Measurements from ENCODE around the gene HSPA14.
"Not testable (repeated sequence)": the region's sequence is repeated elsewhere in the genome, so short reads cannot be mapped to it uniquely, and the experiment has no call there.

HSPA14 gene

GRCh38 chr10:14891151-14891550 is 53.0 kb downstream of the HSPA14 start:
- DNase-seq = no peak

DNA sequence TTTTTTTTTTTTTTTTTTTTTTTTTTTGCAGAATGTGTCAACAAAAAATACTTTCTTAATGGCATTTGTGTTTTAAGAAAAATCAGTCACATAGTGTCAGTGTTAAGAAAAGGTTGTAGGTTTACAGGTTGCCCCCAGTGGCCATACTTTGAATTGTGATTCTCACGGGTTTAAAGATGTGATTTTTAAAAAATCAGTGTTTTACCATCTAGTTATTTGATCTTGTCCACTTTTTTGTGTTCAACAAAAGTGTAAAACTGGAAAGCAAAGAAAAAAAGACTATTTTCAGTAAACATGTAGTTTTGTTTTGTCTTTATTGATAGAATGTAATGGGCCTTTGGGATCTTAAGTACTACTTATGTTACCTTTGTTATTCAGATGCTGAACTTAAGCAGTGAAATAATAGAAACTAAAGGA is 66.2 kb downstream of the HSPA14 start:
- DNase-seq = peak; percentile 4

DNA sequence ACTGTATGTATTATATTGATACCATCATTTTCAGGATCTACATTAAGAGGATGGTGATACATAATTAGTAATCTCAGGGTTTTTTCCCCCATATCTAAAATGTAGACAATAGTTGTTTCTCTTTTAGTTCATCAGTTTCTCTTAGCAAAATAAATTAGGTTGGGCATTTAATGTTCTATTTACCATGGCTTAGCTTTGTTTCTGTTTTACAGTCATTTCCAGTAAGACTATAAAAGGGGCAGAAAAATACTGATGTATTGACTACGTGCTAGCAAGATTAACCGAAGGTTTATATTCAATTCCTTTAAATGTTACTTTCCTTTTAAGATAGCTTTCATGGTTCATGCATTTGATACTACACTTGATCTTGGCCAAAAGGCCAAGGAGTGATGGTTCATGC is 66.8 kb downstream of the HSPA14 start:
- DNase-seq = no peak

DNA sequence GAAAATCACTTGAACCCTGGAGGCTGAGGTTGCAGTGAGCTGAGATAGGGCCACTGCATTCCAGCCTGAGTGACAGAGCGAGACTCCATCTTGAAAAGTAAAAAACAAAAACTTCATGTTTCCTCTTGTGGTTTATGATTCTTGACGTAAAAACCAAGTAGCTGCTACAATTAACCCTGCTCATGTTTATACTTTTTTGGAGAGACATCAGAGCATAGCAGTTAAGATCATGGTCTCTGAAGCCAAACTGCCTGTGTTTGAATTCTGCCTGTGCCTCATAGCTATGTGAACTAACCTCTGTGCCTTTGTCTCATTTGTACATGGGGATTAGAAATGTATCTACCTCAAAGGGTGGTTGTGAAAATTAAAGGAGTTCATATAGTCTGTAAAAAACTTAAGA is 67.8 kb downstream of the HSPA14 start:
- DNase-seq = no peak

DNA sequence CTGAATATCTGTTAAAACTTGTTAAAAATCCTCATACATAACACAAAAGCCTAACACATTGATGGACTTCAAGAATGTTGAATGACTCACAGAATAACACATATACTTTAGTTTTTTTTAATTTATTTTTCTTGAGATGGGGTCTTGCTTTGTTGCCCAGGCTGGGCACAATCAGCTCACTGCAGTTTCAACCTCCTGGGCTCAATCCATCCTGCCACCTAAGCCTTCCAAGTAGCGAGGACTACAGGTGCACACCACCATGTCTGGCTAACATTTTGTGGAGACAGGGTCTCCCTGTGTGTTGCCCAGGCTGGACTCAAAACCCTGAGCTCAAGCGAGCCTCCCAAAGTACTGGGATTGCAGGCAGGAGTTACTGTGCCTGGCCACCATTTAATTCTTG is 68.7 kb downstream of the HSPA14 start:
- no peak for DNase-seq

GRCh38 chr10:14907591-14907990 is 69.5 kb downstream of the HSPA14 start:
- not testable (repeated sequence) for DNase-seq

GRCh38 chr10:14909101-14909500 is 71.0 kb downstream of the HSPA14 start:
- DNase-seq = no peak

DNA sequence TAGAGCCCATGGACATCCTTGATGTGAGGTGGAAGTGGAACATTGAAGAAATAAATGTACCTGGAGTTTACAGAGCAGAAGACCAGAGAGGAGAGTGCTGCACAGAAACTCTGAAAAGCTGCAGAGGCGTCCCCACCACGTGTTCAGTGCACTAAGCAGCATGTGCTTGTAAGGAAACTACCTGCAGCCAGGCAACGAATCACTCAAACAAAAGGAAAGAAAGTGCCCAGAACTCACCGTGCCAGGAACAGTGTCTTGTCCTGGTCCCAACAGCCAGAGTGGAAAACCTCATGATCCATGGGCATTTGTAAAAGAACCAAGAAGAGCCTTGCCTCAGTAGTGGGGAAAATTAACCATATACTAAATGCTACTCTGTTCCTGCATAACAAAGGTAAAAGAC is 72.8 kb downstream of the HSPA14 start:
- no peak for DNase-seq

- no peak for DNase-seq
Measured at GRCh38 chr10:14911801-14912200, 73.7 kb downstream of the HSPA14 start.

DNA sequence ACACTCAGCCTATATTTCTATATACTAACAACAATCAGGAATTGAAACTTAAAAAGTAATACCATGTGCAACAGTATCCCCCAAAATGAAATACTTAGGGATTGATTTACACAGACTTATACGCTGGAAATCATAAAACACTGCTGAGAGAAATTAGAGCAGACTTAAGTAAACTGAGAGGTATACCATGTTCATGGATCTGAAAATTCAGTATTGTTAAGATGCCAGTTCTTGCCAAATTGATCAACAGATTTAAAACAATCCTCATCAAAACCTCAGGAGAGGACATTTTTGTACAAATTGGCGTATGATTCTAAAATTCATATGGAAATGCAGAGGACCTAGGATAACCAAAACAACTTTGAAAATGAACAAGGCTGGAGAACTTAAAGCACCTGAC is 78.5 kb downstream of the HSPA14 start:
- no peak for DNase-seq

- DNase-seq = no peak
Measured at GRCh38 chr10:14917827-14918226, 79.7 kb downstream of the HSPA14 start.

DNA sequence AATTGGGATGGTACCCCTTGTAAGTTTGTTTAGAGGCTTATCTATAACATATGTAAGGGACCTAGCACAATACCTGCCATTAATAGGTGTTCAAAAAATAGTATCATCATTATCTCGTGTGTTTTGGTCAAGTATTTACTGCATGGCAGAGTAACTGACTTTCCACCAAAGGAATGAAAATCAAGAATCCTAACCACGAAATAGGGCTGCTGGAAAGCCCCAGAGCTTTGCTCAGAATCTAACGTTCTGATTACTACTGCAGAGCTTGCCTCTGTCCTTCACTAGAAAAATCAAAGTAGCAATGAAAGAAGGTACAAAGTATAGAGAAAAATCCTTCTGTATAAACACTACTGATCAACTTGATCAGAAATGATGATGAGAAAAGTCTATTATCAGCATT is 80.9 kb downstream of the HSPA14 start:
- DNase-seq = no peak
